WTC11 (cell line): ENCODE measurements around the gene PPM1G. TPM values are rescaled to one million over a fixed set of nuclear protein-coding genes. Genes with fewer than 3 reads are reported as not detected.
A peak's percentile ranks its signal among the peaks of the same experiment; 100 is the strongest.

ENCODE experiments used
- ARID4B ChIP-seq: sonication (generic); formaldehyde crosslinking; IDR thresholded peaks from 2 replicates; pipeline ENCODE4 v1.8.0; 2023; ENCODE audit warnings: missing genetic modification reagents, mild to moderate bottlenecking, borderline replicate concordance
- ATF1 ChIP-seq: sonication (generic); formaldehyde crosslinking; IDR thresholded peaks from 2 replicates; pipeline ENCODE4 v1.8.1; 2023; ENCODE audit warnings: mild to moderate bottlenecking, moderate library complexity, missing genetic modification reagents
- CREM ChIP-seq: sonication (generic); formaldehyde crosslinking; IDR thresholded peaks from 2 replicates; pipeline ENCODE4 v1.8.1; 2022; ENCODE audit warnings: mild to moderate bottlenecking, missing genetic modification reagents, moderate library complexity
- E2F4 ChIP-seq: sonication (generic); formaldehyde crosslinking; IDR thresholded peaks from 2 replicates; pipeline ENCODE4 v1.8.1; 2022; ENCODE audit warnings: low read depth, mild to moderate bottlenecking, moderate library complexity, missing genetic modification reagents, borderline replicate concordance
- E2F5 ChIP-seq: sonication (generic); formaldehyde crosslinking; IDR thresholded peaks from 2 replicates; pipeline ENCODE4 v1.8.1; 2022; ENCODE audit warnings: mild to moderate bottlenecking, moderate library complexity, missing genetic modification reagents
- ETV6 ChIP-seq: sonication (generic); formaldehyde crosslinking; IDR thresholded peaks from 2 replicates; pipeline ENCODE4 v1.8.1; 2022; ENCODE audit warnings: mild to moderate bottlenecking, missing genetic modification reagents
- FOXJ3 ChIP-seq: sonication (generic); formaldehyde crosslinking; IDR thresholded peaks from 2 replicates; pipeline ENCODE4 v1.9.0; 2021; ENCODE audit warnings: missing genetic modification reagents, mild to moderate bottlenecking, borderline replicate concordance
- FOXK1 ChIP-seq: sonication (generic); formaldehyde crosslinking; IDR thresholded peaks from 2 replicates; pipeline ENCODE4 v1.8.0; 2022; ENCODE audit warnings: mild to moderate bottlenecking, moderate library complexity, missing genetic modification reagents
- FOXP1 ChIP-seq: sonication (generic); formaldehyde crosslinking; IDR thresholded peaks from 2 replicates; pipeline ENCODE4 v1.8.0; 2022; ENCODE audit warnings: missing genetic modification reagents, mild to moderate bottlenecking, moderate library complexity, borderline replicate concordance
- GABPB1 ChIP-seq: sonication (generic); formaldehyde crosslinking; IDR thresholded peaks from 2 replicates; pipeline ENCODE4 v1.8.1; 2023; ENCODE audit warnings: mild to moderate bottlenecking, missing genetic modification reagents
- HMGXB4 ChIP-seq: sonication (generic); formaldehyde crosslinking; IDR thresholded peaks from 2 replicates; pipeline ENCODE4 v1.8.1; 2023; ENCODE audit warnings: mild to moderate bottlenecking, moderate library complexity, missing genetic modification reagents
- IRF1 ChIP-seq: sonication (generic); formaldehyde crosslinking; IDR thresholded peaks from 2 replicates; pipeline ENCODE4 v1.8.0; 2023; ENCODE audit warnings: missing genetic modification reagents
- MAX ChIP-seq: sonication (generic); formaldehyde crosslinking; IDR thresholded peaks from 2 replicates; pipeline ENCODE4 v1.8.0; 2022; ENCODE audit warnings: mild to moderate bottlenecking, missing genetic modification reagents
- MLX ChIP-seq: sonication (generic); formaldehyde crosslinking; IDR thresholded peaks from 2 replicates; pipeline ENCODE4 v1.8.1; 2023; ENCODE audit warnings: mild to moderate bottlenecking, missing genetic modification reagents, moderate library complexity
- NFE2L1 ChIP-seq: sonication (generic); formaldehyde crosslinking; IDR thresholded peaks from 2 replicates; pipeline ENCODE4 v1.8.1; 2023; ENCODE audit warnings: missing genetic modification reagents
- TCF7 ChIP-seq: sonication (generic); formaldehyde crosslinking; IDR thresholded peaks from 2 replicates; pipeline ENCODE4 v1.8.0; 2022; ENCODE audit warnings: mild to moderate bottlenecking, low read depth, missing genetic modification reagents, moderate library complexity
- TEAD1 ChIP-seq: sonication (generic); formaldehyde crosslinking; IDR thresholded peaks from 2 replicates; pipeline ENCODE4 v1.8.0; 2022; ENCODE audit warnings: mild to moderate bottlenecking, missing genetic modification reagents
- TP53 ChIP-seq: sonication (generic); formaldehyde crosslinking; IDR thresholded peaks from 2 replicates; pipeline ENCODE4 v1.8.1; 2023; ENCODE audit warnings: mild to moderate bottlenecking, missing genetic modification reagents
- USF1 ChIP-seq: sonication (generic); formaldehyde crosslinking; IDR thresholded peaks from 2 replicates; pipeline ENCODE4 v1.8.0; 2022; ENCODE audit warnings: mild to moderate bottlenecking, missing genetic modification reagents
- USF2 ChIP-seq: sonication (generic); formaldehyde crosslinking; IDR thresholded peaks from 2 replicates; pipeline ENCODE4 v1.8.1; 2023; ENCODE audit warnings: mild to moderate bottlenecking, missing genetic modification reagents, moderate library complexity
- ZBTB21 ChIP-seq: sonication (generic); formaldehyde crosslinking; IDR thresholded peaks from 2 replicates; pipeline ENCODE4 v1.8.1; 2023; ENCODE audit warnings: mild to moderate bottlenecking, missing genetic modification reagents, borderline replicate concordance
- ZNF121 ChIP-seq: sonication (generic); formaldehyde crosslinking; IDR thresholded peaks from 2 replicates; pipeline ENCODE4 v1.8.0; 2023; ENCODE audit warnings: missing genetic modification reagents
- ZNF232 ChIP-seq: sonication (generic); formaldehyde crosslinking; IDR thresholded peaks from 2 replicates; pipeline ENCODE4 v1.8.0; 2022; ENCODE audit warnings: mild to moderate bottlenecking, missing genetic modification reagents
- ZNF263 ChIP-seq: sonication (generic); formaldehyde crosslinking; IDR thresholded peaks from 2 replicates; pipeline ENCODE4 v1.8.1; 2022; ENCODE audit warnings: low read depth, mild to moderate bottlenecking, moderate library complexity, missing genetic modification reagents
- ZNF671 ChIP-seq: fragments of 250-450 bp; sonication (Bioruptor Pico); IDR thresholded peaks from 2 replicates; pipeline ENCODE4 v1.8.0; 2021; ENCODE audit warnings: mild to moderate bottlenecking
- total RNA-seq: library from RNA; stranded (reverse); gene quantifications from 3 replicates; pipeline ENCODE4 v1.2.3, GENCODE V29; 2021

The PPM1G gene
- total RNA-seq, 1 experiment from 2014 or later = 193 TPM

- TF ChIP-seq E2F5 (CRISPR knock-in tag) (peak; percentile 46; the same call in 1 of the 2 replicates), E2F4 (CRISPR knock-in tag) (peak; percentile 57; the same call in 1 of the 2 replicates), CREM (CRISPR knock-in tag) (peak; percentile 83; the same call in 1 of the 2 replicates), FOXP1 (peak; percentile 93; the same call in 1 of the 2 replicates), ARID4B (CRISPR knock-in tag) (no peak; the same call in 1 of the 2 replicates), MAX (peak; percentile 76), USF2 (CRISPR knock-in tag) (peak; percentile 59), TP53 (no peak), ZNF121 (CRISPR knock-in tag) (peak; percentile 36; the same call in 1 of the 2 replicates), NFE2L1 (CRISPR knock-in tag) (peak; percentile 80; the same call in 1 of the 2 replicates), GABPB1 (CRISPR knock-in tag) (peak; percentile 96), ZNF263 (CRISPR knock-in tag) (no peak), TCF7 (CRISPR knock-in tag) (peak; percentile 38; the same call in 1 of the 2 replicates), FOXJ3 (CRISPR knock-in tag) (no peak), MLX (peak; percentile 49; the same call in 1 of the 2 replicates), ZNF232 (CRISPR knock-in tag) (peak; percentile 83; the same call in 1 of the 2 replicates), ZBTB21 (peak; percentile 8; the same call in 1 of the 2 replicates), HMGXB4 (CRISPR knock-in tag) (peak; percentile 97), ETV6 (CRISPR knock-in tag) (peak; percentile 81), IRF1 (CRISPR knock-in tag) (0 out of 2 replicates have a peak, but pooled peaks have one; percentile 31), FOXK1 (peak; percentile 91), TEAD1 (peak; percentile 88; the same call in 1 of the 2 replicates), USF1 (CRISPR knock-in tag) (peak; percentile 30), ZNF671 (CRISPR knock-in tag) (no peak), ATF1 (CRISPR knock-in tag) (no peak)
Measured at GRCh38 chr2:27370026-27370815, 39.2 kb downstream of the PPM1G start, which contains the start of the genes EIF2B4 and SNX17 (continued).
